ENCODE measurements around the gene NARS2.

GRCh38 chr11:78504708-78505107 is 70.0 kb downstream of the NARS2 start:
- TF ChIP-seq CTCF (IDR thresholded peaks at IDR 0.05; ENCODE audit: low read length) (no peak), EZH2 (IDR thresholded peaks at IDR 0.05; ENCODE audit: borderline replicate concordance, low read length) (no peak)
